Measurements from ENCODE around the gene LRBA.

LRBA gene

DNA sequence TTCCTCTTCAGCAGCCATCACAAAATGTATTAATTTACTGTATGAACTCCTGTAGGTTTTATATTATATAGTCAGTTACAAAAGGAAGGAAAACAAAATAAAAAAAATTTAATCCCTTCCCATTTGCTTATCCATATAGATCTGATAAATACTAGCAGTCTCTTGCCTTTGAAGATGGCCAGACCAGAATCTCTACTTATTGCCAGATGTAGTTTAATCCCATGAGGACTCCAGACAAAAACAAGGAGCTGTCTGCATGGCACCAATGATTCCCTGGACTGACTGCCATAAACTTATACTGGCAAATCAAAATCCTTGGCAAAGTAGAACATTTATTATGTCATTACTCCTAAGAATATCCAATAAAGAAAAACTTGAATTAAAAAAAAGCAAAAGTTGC lies 656.4 kb downstream of the LRBA start:
- Histone ChIP-seq H3K27ac (ENCODE audit: low read depth, low read length, poor library complexity, severe bottlenecking) (no peak overlapping the region), H3K36me3 (ENCODE audit: insufficient read depth, low read length) (no peaks in the 10 kb centered on the region), H3K4me3 (ENCODE audit: low read depth, low read length, poor library complexity, severe bottlenecking) (no peak overlapping the region), H3K9me3 (ENCODE audit: low read length) (no peaks in the 10 kb centered on the region), H3K9ac (ENCODE audit: low read length) (no peak overlapping the region), H4K20me1 (ENCODE audit: insufficient read depth, low read length) (no peaks in the 10 kb centered on the region), H3K9me2 (ENCODE audit: low read depth, low read length) (no peaks in the 10 kb centered on the region), H3K4me1 (ENCODE audit: insufficient read depth, low read length, severe bottlenecking) (no peaks in the 10 kb centered on the region), H3F3A (ENCODE audit: insufficient read depth, low read length) (no peaks in the 10 kb centered on the region), H3K79me2 (ENCODE audit: insufficient read depth, low read length) (no peaks in the 10 kb centered on the region), H3K27me3 (ENCODE audit: insufficient read depth, low read length) (no peaks in the 10 kb centered on the region), H3K4me2 (ENCODE audit: low read length) (no peak overlapping the region), H2AFZ (ENCODE audit: low read length) (no peak overlapping the region)
- TF ChIP-seq CTCF (IDR thresholded peaks at IDR 0.05; ENCODE audit: low read length) (no peak), EZH2 (IDR thresholded peaks at IDR 0.05; ENCODE audit: borderline replicate concordance, low read length) (no peak)

DNA sequence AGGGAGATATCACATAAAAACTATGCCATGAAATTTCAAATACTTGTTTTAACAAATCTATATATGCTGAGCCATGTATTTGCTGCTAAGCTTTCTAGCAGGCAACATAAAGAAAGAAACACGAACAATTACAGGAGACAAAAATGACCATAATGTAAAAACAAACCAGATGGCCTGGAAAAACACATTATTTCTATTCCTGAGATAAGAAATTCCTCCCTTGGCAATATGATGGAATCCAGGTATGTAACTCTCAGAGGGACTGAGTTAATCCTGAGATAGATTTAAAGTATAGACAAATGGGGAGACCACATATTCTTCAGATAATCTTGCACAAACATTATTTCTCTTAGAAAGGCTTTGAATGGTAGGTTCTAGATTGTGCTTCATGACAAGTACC lies 657.3 kb downstream of the LRBA start:
- Histone ChIP-seq H3K36me3 (ENCODE audit: insufficient read depth, low read length) (no peaks in the 10 kb centered on the region), H3K9me3 (ENCODE audit: low read length) (no peaks in the 10 kb centered on the region), H3F3A (ENCODE audit: insufficient read depth, low read length) (no peaks in the 10 kb centered on the region), H3K27ac (ENCODE audit: low read depth, low read length, poor library complexity, severe bottlenecking) (no peak overlapping the region), H3K79me2 (ENCODE audit: insufficient read depth, low read length) (no peaks in the 10 kb centered on the region), H3K27me3 (ENCODE audit: insufficient read depth, low read length) (no peaks in the 10 kb centered on the region), H3K4me1 (ENCODE audit: insufficient read depth, low read length, severe bottlenecking) (no peaks in the 10 kb centered on the region), H3K9me2 (ENCODE audit: low read depth, low read length) (no peaks in the 10 kb centered on the region), H3K4me2 (ENCODE audit: low read length) (no peak overlapping the region), H3K9ac (ENCODE audit: low read length) (no peak overlapping the region), H4K20me1 (ENCODE audit: insufficient read depth, low read length) (no peaks in the 10 kb centered on the region), H2AFZ (ENCODE audit: low read length) (no peak overlapping the region), H3K4me3 (ENCODE audit: low read depth, low read length, poor library complexity, severe bottlenecking) (no peak overlapping the region)
- TF ChIP-seq CTCF (IDR thresholded peaks at IDR 0.05; ENCODE audit: low read length) (no peak), EZH2 (IDR thresholded peaks at IDR 0.05; ENCODE audit: borderline replicate concordance, low read length) (no peak)

DNA sequence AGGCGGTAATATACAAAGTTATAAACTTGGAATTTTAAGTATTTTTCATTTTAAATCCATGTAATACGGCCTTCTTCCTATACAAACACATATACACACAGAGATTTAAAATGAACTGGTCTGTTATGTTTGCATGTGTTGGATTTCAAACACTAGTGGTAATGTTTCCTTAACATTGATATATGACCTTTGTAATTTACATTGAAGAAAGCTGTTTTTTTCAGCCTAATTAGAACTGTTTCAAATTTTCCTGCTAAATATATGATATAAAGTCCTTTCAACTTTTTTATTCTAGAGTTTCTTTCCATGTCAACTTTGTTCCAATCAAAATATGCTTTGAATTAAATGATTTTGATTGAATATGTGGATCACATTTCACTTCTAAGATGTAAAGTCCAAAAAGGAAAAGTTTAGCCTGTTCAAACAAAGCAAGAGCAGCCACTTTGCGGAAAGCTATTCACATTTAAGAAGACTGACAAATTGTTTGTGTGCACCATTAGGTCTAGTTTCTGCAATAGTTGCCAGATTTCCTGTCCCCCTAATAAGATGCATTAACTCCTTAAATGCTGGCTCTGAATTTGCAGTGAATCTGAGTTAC lies 659.1 kb downstream of the LRBA start:
- no peaks in the 10 kb centered on the region for H3K4me1 ChIP-seq (ENCODE audit: insufficient read depth, low read length, severe bottlenecking)
- H3K4me3 ChIP-seq (ENCODE audit: low read depth, low read length, poor library complexity, severe bottlenecking) = no peak overlapping the region
- H3F3A ChIP-seq (ENCODE audit: insufficient read depth, low read length) = no peaks in the 10 kb centered on the region
- TF ChIP-seq EZH2 (IDR thresholded peaks at IDR 0.05; ENCODE audit: borderline replicate concordance, low read length) (no peak), CTCF (IDR thresholded peaks at IDR 0.05; ENCODE audit: low read length) (no peak)
- no peak overlapping the region for H2AFZ ChIP-seq (ENCODE audit: low read length)
- H3K9ac ChIP-seq (ENCODE audit: low read length) = no peak overlapping the region
- no peak overlapping the region for H3K4me2 ChIP-seq (ENCODE audit: low read length)
- no peaks in the 10 kb centered on the region for H4K20me1 ChIP-seq (ENCODE audit: insufficient read depth, low read length)
- no peaks in the 10 kb centered on the region for H3K36me3 ChIP-seq (ENCODE audit: insufficient read depth, low read length)
- no peak overlapping the region for H3K27ac ChIP-seq (ENCODE audit: low read depth, low read length, poor library complexity, severe bottlenecking)
- H3K27me3 ChIP-seq (ENCODE audit: insufficient read depth, low read length) = no peaks in the 10 kb centered on the region
- no peaks in the 10 kb centered on the region for H3K9me3 ChIP-seq (ENCODE audit: low read length)
- no peaks in the 10 kb centered on the region for H3K79me2 ChIP-seq (ENCODE audit: insufficient read depth, low read length)
- H3K9me2 ChIP-seq (ENCODE audit: low read depth, low read length) = no peaks in the 10 kb centered on the region

All from OCI-LY1 (cell line).